CD4-positive, alpha-beta T cell treated with Interleukin-15 for 4 hours (primary cell): ENCODE measurements around the gene AMN.

Experiments used
- DNase-seq: peaks from one replicate; pipeline ENCODE4 v3.0.0-alpha.2; 2020; ENCODE audit warnings: low spot score

AMN gene

GRCh38 chr14:102899516-102899900 lies 23.0 kb upstream of the AMN start:
- DNase-seq, result no peak

- DNase-seq, result no peak
Measured at GRCh38 chr14:102900631-102901571, 21.6 kb upstream of the AMN start.

GRCh38 chr14:102901633-102902032 lies 20.8 kb upstream of the AMN start:
- no peak for DNase-seq

GRCh38 chr14:102902086-102902485 lies 20.4 kb upstream of the AMN start:
- no peak for DNase-seq

GRCh38 chr14:102902523-102903247 lies 19.8 kb upstream of the AMN start:
- DNase-seq, result no peak

- no peak for DNase-seq
Measured at GRCh38 chr14:102903248-102903888, 19.1 kb upstream of the AMN start.

GRCh38 chr14:102903889-102904512 lies 18.5 kb upstream of the AMN start:
- DNase-seq, result no peak

- DNase-seq, result no peak
Measured at GRCh38 chr14:102905116-102906108, 17.1 kb upstream of the AMN start.

- no peak for DNase-seq
Measured at GRCh38 chr14:102906616-102907302, 15.7 kb upstream of the AMN start.

- DNase-seq, result no peak
Measured at GRCh38 chr14:102907303-102907844, 15.1 kb upstream of the AMN start.

GRCh38 chr14:102907980-102908730 lies 14.3 kb upstream of the AMN start:
- DNase-seq, result no peak

GRCh38 chr14:102908766-102909455 lies 13.6 kb upstream of the AMN start:
- no peak for DNase-seq

GRCh38 chr14:102909462-102909861 lies 13.0 kb upstream of the AMN start:
- no peak for DNase-seq

- DNase-seq, result no peak
Measured at GRCh38 chr14:102909911-102910310, 12.6 kb upstream of the AMN start.

- DNase-seq, result no peak
Measured at GRCh38 chr14:102910442-102910841, 12.0 kb upstream of the AMN start.

- DNase-seq, result no peak
Measured at GRCh38 chr14:102911541-102911951, 10.9 kb upstream of the AMN start.

GRCh38 chr14:102911991-102912761 lies 10.3 kb upstream of the AMN start:
- DNase-seq, result no peak
